GM18508 (cell line): ENCODE data around the gene TBC1D13.
"Not testable (repeated sequence)": the region's sequence is repeated elsewhere in the genome, so short reads cannot be mapped to it uniquely, and the experiment has no call there.

Source experiments
- ATAC-seq: cut with Tn5 transposase; IDR thresholded peaks from one replicate; pipeline ENCODE4 v1.9.1; 2021; ENCODE audit warnings: moderate number of reproducible peaks; ENCODE audit not compliant: insufficient read depth, unreplicated experiment

The TBC1D13 gene

DNA sequence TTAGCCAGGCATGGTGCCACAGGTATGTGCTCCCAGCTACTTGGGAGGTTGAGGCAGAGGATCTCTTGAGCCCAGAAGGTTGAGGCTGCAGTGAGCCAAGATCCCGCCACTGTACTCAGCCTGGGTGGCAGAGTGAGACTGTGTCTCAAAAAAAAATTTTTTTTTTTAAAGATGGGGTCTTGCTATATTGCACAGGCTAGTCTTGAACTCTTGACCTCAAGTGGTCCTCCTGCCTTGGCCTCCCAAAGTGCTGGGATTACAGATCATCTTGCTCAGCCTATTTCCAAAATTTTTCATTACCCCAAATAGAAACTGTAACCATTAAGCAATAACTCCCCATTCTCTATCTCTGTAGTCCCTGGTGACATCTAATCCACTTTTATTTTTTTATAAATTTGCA is 4.4 kb upstream of the TBC1D13 start:
- ATAC-seq, result no peak

DNA sequence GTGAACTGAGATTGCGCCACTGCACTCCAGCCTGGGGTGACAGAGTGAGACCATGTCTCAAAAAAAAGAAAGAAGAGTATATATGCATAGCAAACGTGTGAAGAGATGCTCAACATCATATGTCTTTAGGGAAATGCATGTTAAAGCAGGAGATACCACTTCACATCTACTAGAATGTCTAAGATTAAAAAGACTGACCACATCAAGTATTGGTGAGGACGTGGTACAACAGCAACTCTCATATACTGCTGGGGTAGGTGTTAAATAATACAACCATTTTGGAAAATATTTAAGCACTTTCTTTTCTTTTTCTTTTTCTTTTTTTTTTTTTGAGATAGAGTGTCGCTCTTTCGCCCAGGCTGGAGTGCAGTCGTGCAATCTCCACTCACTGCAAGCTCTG is 1.6 kb upstream of the TBC1D13 start:
- ATAC-seq, result no peak

DNA sequence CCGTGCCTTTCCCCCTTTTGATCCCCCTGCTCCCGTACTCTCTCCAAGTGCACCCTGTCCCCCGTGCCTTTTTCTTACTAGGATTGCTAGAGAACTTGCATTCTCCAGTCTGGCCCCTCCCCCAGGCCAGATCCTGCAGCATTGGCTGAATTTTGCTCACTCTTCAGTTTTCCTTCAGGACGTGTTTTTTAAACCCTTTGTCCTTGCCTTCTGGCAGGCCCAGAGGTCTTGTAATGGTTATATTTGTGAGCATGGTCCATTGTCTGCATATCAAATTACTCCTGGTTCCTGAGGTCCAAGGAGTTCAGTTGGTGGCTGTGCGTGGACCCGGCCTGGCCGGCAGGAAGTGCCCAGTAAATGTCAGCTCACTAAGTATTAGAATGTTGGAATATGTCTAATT is 606 bp downstream of the TBC1D13 start:
- ATAC-seq, result no peak

DNA sequence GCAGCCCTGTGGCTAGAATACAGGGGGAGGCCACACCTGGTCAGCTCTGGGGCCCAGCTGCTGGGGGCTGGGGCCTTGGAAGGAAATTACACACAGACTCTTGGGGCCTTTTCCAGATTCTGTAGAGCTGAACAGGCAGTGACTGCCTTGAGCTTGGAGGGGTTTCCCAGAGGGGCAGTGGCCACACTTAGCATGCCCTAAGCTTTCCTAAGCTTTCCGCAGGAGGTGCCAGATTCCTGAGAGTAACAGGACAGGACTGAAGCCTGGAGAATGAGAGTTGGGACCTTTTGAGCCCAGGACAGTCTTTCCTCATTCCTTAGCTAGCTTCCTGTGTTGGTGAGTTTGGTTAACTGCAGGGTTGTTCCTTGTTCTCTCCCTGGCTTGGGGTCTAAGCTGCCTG is 1.4 kb downstream of the TBC1D13 start:
- no peak for ATAC-seq

DNA sequence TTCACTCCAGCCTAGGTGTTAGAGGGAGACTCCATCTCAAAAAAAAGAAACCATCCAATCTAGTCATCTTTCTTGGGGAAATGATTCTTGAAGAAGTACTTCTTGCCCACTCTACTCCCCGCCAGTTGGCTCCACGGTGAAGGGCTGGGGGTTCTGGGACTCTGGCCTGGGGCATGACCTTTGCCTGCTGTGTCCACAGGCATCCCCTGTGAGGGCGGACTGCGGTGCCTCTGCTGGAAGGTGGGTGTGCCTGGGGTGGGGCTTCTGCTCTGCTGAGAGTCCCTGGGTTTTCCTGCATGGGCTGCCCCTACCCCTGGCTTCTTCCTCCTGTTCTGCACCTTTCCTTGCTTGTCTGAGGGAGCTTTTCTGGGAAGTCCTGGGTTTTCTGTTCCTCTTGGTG is 3.5 kb downstream of the TBC1D13 start:
- ATAC-seq, result no peak

DNA sequence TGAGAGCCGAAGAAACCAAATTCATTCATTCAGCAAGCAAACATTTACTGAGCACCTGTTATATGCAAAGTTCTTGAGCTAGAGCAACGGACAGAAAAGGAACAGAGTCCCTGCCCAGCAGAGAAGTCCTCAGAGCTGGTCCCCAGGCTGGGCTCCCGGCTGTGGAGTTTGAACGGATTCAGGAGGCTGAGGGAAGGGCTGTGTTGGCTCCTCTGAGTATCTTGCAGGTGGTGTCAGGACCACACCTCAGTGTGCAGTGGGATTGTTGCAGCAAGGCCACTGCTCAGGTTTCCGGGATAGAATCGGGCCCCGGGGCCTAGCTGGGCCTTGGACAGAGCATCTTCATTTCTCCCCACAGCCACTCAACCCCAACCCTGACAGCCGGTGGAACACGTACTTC is 5.1 kb downstream of the TBC1D13 start:
- ATAC-seq, result no peak

DNA sequence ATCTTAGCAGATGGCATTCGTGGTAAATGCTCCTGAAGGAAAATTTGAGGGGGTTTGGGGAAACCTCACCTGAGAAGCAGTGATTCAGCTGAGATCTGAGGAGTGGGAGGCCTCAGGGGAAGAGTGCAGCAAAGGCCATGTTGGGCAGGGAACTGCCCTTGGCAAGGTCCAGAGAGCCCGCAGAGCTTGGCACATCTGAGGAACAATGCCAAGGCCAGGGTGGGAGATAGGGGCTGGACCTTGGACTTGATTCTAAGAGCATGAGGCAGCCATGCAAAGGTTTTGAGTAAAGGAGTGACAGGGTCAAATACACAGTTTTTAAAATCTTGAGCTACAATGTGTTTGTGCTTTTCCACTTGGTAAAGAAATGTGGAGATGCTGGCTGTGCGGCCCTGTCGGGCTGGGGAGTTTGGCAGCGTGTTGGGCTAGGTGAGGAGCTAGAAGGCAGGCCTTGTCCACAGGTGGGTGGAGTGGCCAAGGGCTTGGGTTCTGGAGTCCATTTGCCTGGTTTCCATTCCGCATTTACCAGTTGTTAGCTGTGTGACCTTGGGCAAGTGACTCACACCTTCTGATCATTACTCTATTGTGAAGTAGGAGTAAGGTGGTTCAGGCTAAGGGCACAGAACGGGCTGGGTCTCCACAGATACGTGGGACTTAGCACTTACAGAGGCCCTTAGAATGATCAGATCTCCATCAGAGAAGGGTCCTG is 6.1 kb downstream of the TBC1D13 start:
- ATAC-seq, result no peak

DNA sequence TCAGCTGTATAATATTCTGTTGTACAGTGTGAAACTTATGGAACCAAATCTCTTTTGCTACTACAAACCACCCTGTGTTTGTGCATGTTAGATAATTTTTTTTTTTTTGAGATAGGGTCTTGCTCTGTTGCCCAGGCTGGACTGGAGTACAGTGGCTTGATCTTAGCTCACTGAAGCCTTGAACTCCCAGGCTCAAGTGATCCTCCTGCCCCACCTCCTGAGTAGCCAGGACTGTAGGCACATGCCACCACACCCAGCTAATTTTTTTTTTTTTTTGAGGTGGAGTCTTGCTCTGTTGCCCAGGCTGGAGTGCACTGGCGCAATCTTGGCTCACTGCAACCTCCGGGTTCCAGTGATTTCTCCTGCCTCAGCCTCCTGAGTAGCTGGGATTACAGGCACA is 7.9 kb downstream of the TBC1D13 start:
- ATAC-seq, result not testable (repeated sequence)

DNA sequence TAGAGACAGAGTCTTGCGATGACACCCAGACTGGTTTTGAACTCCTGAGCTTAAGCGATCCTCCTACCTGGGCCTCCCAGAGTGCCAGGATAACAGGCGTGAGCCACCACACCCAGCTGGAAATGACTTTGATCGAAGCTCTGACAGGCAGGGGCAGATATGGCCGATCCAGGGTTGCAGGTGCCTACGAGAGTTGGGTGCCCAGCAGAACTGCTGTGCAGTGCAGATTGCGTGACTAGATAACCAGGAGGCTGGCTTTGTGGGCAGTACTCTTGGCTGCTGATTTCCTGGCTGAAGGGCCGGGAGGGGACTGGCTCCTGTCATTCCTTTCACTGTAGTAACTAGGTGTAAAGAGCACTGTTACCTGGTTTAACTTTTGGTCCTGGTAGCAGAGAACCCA is 11.8 kb downstream of the TBC1D13 start:
- no peak for ATAC-seq

DNA sequence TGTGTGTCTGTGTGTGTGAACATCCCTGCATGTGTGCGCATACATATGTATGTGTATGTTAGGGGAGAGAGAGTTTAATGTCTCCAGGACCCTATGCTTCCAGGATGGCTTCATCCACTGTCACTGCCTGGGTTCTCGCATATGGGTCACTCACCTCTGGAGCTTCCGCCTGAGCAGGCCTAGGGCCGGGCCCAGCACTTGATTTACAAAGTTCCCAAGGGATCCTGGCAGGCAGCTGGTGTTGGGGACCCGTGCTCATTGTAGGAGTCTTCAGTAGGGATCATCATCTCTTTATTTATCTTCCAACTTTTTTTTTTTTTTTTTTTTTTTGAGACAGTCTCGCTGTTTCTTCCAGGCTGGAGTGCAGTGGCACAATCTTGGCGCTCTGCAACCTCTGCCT is 13.0 kb downstream of the TBC1D13 start:
- ATAC-seq, result no peak

DNA sequence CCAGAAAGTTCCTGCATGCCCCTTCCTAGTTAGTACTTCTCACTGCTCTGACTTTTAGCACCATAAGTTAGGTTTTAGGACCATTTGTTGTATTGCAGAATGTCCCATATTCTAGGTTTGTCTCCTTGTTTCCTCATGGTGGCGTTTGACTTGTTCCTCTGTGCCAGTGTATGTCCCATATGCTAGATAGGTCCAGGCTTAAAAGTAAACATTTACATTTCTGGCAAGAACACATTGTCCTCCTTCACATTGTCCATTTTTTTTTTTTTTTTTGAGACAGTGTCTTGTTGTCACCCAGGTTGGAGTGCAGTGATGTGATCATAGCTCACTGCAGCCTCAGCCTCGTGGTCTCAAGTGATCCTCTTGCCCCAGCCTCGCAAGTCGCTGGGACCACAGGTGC is 15.4 kb downstream of the TBC1D13 start:
- ATAC-seq, result no peak

DNA sequence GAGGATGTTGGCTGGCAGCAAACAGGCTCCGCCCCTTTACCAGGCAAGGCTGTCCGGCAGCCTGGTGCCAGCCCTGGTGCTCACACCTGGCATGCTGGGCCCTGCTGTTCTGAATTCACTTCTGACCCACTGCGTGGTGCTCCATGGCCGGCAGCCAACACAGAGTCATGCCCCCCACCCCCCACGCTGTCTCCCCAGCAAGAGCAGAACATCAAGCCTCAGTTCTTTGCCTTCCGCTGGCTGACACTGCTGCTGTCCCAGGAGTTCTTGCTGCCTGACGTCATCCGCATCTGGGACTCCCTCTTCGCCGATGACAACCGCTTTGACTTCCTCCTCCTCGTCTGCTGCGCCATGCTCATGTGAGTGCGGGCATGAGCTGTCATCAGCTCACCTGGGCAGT is 18.6 kb downstream of the TBC1D13 start:
- ATAC-seq, result no peak

DNA sequence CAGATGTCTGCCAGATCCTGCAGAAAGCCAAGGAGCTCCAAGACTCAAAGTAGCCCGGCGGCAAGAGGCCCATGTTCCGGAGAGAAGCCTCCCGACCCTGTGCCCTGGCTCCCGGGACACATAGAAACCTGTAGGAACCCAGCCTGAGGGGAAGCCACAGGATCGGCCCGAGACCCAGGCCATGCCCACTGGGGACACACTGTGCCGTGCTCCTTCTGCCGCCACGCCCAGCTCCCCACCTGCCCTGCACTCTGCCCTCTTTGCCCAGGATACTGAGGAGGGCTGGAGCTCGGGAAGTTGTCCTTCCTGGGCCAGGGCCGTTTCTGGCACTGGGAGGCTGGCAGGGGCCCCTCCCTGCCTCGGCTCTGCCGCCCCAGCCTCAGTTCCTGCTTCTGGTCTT is 20.8 kb downstream of the TBC1D13 start:
- no peak for ATAC-seq

DNA sequence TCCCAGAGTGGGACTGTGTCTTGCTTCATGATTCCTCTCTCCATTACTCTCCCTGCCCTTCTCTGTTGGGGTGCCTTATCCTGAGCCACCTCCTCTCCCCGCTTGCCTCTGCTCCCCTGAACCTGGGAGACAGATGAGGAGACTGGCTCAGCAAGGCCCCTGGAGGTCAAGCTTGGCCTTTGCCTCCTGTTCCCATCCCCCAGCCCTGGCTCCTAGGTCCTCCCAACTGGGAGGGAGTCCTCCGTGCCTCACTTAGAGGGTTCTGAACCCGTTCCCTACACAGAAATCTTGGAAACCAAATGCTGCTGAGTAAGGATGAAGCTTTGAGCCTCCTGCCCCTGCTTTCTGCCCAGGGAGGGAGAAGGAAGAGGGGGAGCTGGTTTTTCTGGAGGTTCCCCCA is 21.5 kb downstream of the TBC1D13 start:
- ATAC-seq, result no peak

DNA sequence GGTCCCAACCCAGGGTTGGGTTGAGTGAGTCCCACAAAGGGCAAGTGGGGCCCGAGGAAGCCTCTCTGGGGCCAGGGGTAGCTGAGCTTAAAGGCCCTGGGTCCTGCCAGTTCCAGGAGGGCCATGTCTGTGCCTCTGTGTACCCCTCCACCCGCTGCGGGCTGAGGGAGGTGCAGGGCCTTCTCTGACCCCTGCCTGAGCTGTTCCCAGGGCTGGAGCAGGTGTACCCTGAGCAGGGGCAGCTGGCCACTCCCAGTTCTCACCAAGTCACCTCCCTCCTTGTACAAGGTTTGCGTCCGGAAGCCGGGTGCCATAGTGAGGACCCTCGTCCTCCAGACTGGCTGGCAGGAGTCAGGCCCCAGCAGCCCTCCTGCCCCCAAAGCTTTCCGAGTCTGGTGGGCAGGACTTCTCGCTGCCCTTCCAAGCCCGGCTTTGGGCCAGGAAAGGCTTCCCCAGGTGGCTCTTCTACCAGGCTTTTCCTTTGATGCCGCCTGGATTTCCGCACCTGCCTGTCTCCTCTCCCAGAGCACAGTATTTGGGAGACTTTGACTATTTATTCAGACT is 22.1 kb downstream of the TBC1D13 start:
- ATAC-seq, result no peak

DNA sequence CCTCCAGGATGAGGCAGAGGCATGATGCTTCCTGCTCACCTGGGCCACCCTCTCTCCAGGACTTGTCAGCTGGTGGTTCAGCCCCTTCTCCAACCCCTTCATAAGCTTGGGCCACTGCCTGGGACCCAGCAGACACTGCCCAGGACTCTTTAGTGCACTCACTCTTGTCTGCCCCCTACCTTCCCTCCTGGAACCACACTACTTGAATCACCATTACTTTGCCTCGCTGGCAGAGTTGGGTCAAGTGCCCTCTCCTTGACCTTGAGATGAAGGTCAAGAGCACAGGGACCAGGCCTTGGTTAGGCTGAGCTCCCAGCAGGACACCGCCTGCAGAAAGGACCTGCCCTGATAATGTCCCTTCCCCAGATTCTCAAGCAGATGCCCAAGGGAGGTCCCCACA is 22.8 kb downstream of the TBC1D13 start:
- ATAC-seq, result no peak

DNA sequence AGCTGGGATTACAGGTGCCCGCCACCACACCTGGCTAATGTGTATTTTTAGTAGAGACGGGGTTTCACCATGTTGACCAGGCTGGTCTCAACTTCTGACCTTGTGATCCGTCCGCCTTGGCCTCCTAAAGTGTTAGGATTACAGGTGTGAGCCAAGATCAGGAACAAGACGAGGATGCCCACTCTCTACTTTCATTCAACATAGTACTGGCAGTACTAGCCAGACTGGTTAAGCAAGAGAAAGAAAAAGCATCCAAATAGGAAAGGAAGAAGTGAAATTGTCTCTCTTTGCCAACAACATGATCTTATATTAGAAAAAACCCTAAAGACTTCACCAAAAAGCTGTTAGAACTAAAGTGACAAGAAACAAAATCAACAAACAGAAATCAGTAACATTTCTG is 23.8 kb downstream of the TBC1D13 start:
- ATAC-seq, result no peak

DNA sequence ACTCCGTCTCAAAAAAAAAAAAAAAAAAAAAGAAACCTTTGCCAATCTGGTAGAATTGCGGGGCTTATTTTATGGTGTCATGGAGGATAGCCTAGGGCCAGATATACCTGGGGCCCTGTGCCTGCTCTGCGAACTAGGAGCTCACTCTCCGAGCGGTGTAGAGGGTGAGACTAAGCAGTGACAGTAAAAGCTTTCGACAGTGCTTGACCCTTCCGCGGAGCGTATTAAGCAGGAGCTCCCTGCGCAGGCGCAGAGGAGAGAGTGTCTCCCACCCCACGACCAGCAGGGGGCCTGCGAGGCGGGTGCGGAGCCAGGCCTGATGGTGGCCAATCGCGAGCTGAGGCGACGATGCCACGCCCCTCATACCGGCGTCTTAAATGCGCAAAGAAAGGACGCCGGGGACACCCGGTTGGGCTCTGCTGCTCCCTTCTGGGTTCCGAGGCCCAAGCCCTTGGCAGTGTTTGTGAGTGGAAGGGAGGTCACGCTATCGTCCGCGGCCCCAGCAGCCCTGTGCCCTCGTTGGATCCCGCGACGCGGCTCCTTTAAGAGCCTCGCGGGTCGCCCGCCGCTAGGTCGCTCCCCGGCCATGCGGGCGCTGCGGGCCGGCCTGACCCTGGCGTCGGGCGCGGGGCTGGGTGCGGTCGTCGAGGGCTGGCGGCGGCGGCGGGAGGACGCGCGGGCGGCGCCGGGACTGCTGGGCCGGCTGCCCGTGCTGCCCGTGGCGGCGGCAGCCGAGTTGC is 31.2 kb downstream of the TBC1D13 start, which contains the start of gene ENDOG:
Gene ENDOG (plus strand): TSS at position 402 of the 740 bp plus-strand sequence. CDS start 185 bp downstream, at position 587.
- ATAC-seq, result peak; percentile 69

DNA sequence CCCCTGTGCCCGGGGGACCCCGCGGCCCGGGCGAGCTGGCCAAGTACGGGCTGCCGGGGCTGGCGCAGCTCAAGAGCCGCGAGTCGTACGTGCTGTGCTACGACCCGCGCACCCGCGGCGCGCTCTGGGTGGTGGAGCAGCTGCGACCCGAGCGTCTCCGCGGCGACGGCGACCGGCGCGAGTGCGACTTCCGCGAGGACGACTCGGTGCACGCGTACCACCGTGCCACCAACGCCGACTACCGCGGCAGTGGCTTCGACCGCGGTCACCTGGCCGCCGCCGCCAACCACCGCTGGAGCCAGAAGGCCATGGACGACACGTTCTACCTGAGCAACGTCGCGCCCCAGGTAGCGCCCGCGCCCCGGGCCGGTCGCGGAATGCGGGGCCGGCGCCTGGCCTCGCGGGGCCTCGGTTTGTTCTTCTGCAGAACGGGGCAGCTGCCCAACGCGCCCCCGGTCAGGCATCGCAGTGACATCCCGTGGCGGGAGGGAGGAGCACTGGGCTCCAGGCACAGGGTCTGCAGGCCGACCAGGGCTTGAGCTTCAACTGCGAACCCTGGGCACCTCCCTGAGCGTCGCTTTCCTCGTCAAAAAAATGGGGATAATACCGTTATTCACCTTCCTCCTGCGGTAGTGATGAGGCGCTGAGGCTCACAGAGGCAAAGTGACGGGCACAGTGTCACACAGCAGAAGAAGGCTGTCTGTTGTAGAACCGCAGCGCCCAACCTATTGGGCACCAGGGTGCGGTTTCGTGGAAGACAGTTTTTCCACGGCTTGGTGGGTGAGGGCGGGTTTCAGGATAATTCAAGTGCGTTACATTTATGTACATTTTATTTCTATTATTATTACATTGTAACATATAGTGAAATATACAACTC is 32.0 kb downstream of the TBC1D13 start:
- no peak for ATAC-seq

DNA sequence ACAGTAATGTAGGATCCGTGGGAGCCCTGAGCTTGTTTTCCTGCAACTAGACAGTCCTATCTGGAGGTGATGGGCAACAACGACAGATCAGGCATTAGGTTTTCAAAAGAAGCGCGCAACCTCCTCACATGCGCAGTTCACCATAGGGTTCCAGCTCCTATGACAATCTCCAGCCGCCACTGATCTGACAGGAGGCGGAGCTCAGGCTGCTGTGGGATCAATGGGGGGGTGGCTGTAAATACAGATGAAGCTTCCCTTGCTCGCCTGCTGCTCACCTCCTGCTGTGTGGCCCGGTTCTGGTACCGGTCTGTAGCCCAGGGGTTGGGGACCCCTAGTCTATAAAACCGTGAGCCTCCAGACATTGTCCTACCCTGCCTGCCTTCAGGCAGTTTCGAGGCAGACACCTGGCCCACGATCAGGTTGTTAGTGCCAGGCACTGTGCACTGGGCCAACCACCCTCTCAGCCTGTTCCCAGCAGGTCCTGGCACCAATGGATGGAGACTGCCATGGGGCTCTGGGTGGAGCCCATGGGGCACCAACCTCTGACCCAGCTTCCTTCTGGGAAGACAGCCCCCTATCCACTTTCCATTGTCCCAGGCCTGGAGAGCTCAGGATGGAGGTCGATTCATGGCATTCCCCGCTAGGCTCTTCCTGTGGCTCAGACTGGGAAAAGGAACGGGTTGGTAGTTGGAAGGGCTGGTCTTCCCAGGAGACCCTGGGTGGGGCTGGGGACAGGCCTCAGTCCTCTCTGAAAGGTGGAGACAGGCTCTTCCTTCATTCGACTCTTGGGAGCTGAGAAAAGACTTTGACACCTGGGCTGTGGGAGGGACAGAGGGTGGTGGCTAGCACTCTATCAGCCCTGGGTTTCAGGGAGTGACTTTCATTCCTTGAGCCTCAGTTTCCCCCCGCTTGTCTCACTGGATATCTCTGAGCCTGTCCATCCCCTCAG is 32.9 kb downstream of the TBC1D13 start:
- ATAC-seq, result no peak
